ENCODE results near the gene CIB4. TPM values are rescaled to one million over a fixed set of nuclear protein-coding genes. Genes with fewer than 3 reads are reported as not detected.
"Not testable (repeated sequence)": the region's sequence is repeated elsewhere in the genome, so short reads cannot be mapped to it uniquely, and the experiment has no call there.

CIB4 gene
- total RNA-seq, 3 donors from 2014 or later (not counting 1 experiment from before 2014, with no cell fraction given): not detected

GRCh38 chr2:26668041-26668440 lies 26.9 kb upstream of the CIB4 start:
- TF ChIP-seq CTCF (IDR thresholded peaks at IDR 0.05): no peak
- peaks cover 7% of the 10 kb centered on the region for H3K4me1 ChIP-seq (ENCODE audit: control insufficient read depth, insufficient read depth, low read length)
- peaks cover 10 to 14% of the 10 kb centered on the region in 2 donors for H3K4me1 Mint-ChIP-seq
- H3K27ac ChIP-seq (ENCODE audit: low read length): no peak overlapping the region
- H3K4me3 ChIP-seq (ENCODE audit: low read length): no peak overlapping the region
- intact Hi-C loops (cut with micrococcal nuclease): no loop called here
- no peak overlapping the region for H3K27ac Mint-ChIP-seq
- H3K9me3 Mint-ChIP-seq: no peaks in the 10 kb centered on the region
- H3K27me3 Mint-ChIP-seq (ENCODE audit: low read depth in 2 of 2): peaks cover 31 to 54% of the 10 kb centered on the region in 2 donors
- H3K27me3 ChIP-seq (ENCODE audit: control insufficient read depth, insufficient read depth, low read length): peaks cover 13% of the 10 kb centered on the region
- H3K36me3 ChIP-seq (ENCODE audit: control insufficient read depth, insufficient read depth, low read length): no peaks in the 10 kb centered on the region
- no peaks in the 10 kb centered on the region for H3K36me3 Mint-ChIP-seq
- no peak for DNase-seq
- no peak for ATAC-seq
- WGBS (ENCODE audit: insufficient coverage): 93% methylated on average over 4 of the region's 4 CpGs
- H3K9me3 ChIP-seq (ENCODE audit: control insufficient read depth, insufficient read depth, low read length): no peaks in the 10 kb centered on the region
- no peak overlapping the region for H3K4me3 Mint-ChIP-seq

- no peaks in the 10 kb centered on the region for H3K36me3 Mint-ChIP-seq
- intact Hi-C loops (cut with micrococcal nuclease): no loop called here
- no peaks in the 10 kb centered on the region for H3K36me3 ChIP-seq (ENCODE audit: control insufficient read depth, insufficient read depth, low read length)
- no peaks in the 10 kb centered on the region for H3K9me3 Mint-ChIP-seq
- no peak overlapping the region for H3K4me3 Mint-ChIP-seq
- H3K27ac ChIP-seq (ENCODE audit: low read length): no peak overlapping the region
- ATAC-seq (no peak), DNase-seq (no peak)
- H3K27me3 ChIP-seq (ENCODE audit: control insufficient read depth, insufficient read depth, low read length): peaks cover 13% of the 10 kb centered on the region
- H3K4me1 ChIP-seq (ENCODE audit: control insufficient read depth, insufficient read depth, low read length): peaks cover 7% of the 10 kb centered on the region
- H3K4me1 Mint-ChIP-seq: peaks cover 10 to 14% of the 10 kb centered on the region in 2 donors
- no peak for TF ChIP-seq CTCF (IDR thresholded peaks at IDR 0.05)
- no peak overlapping the region for H3K27ac Mint-ChIP-seq
- no peaks in the 10 kb centered on the region for H3K9me3 ChIP-seq (ENCODE audit: control insufficient read depth, insufficient read depth, low read length)
- no peak overlapping the region for H3K4me3 ChIP-seq (ENCODE audit: low read length)
- peaks cover 29 to 51% of the 10 kb centered on the region in 2 donors for H3K27me3 Mint-ChIP-seq (ENCODE audit: low read depth in 2 of 2)
- 94% methylated on average over 1 of the region's 2 CpGs for WGBS (ENCODE audit: insufficient coverage)
Observed at GRCh38 chr2:26666671-26667070, 25.5 kb upstream of the CIB4 start.

GRCh38 chr2:26665296-26665695 lies 24.1 kb upstream of the CIB4 start:
- H3K4me1 ChIP-seq (ENCODE audit: control insufficient read depth, insufficient read depth, low read length); H3K9me3 Mint-ChIP-seq; H3K27me3 ChIP-seq (ENCODE audit: control insufficient read depth, insufficient read depth, low read length); ATAC-seq; H3K4me3 ChIP-seq (ENCODE audit: low read length); DNase-seq; H3K9me3 ChIP-seq (ENCODE audit: control insufficient read depth, insufficient read depth, low read length); H3K27ac ChIP-seq (ENCODE audit: low read length); H3K4me3 Mint-ChIP-seq; H3K27ac Mint-ChIP-seq; H3K36me3 ChIP-seq (ENCODE audit: control insufficient read depth, insufficient read depth, low read length); intact Hi-C loops (cut with micrococcal nuclease); H3K36me3 Mint-ChIP-seq: not testable (repeated sequence)
- Mint-ChIP-seq H3K4me1 (peaks cover 10 to 14% of the 10 kb centered on the region in 2 donors), H3K27me3 (ENCODE audit: low read depth in 2 of 2) (peaks cover 26 to 51% of the 10 kb centered on the region in 2 donors)
- 95% methylated on average over 10 of the region's 21 CpGs for WGBS (ENCODE audit: insufficient coverage)

- no peaks in the 10 kb centered on the region for H3K36me3 ChIP-seq (ENCODE audit: control insufficient read depth, insufficient read depth, low read length)
- H3K4me1 ChIP-seq (ENCODE audit: control insufficient read depth, insufficient read depth, low read length): no peaks in the 10 kb centered on the region
- H3K27ac ChIP-seq (ENCODE audit: low read length): no peak overlapping the region
- Mint-ChIP-seq H3K27ac (no peak overlapping the region), H3K4me3 (no peak overlapping the region), H3K36me3 (peaks cover 7% of the 10 kb centered on the region), H3K4me1 (no peaks in the 10 kb centered on the region), H3K27me3 (ENCODE audit: low read depth in 2 of 2) (peaks cover 8 to 9% of the 10 kb centered on the region in 2 donors), H3K9me3 (peaks cover 6 to 12% of the 10 kb centered on the region in 2 donors)
- WGBS (ENCODE audit: insufficient coverage): 85% methylated on average over 1 of the region's 1 CpG
- H3K9me3 ChIP-seq (ENCODE audit: control insufficient read depth, insufficient read depth, low read length): peaks cover 4% of the 10 kb centered on the region
- no peak for TF ChIP-seq CTCF (IDR thresholded peaks at IDR 0.05)
- peaks cover under 1% of the 10 kb centered on the region for H3K27me3 ChIP-seq (ENCODE audit: control insufficient read depth, insufficient read depth, low read length)
- intact Hi-C loops (cut with micrococcal nuclease): no loop called here
- no peak for ATAC-seq
- H3K4me3 ChIP-seq (ENCODE audit: low read length): no peak overlapping the region
- no peak for DNase-seq
Observed at GRCh38 chr2:26660363-26660962, 19.3 kb upstream of the CIB4 start.

Measured in natural killer cell (primary cell).